ENCODE measurements around the gene LBHD2.
"Not testable (repeated sequence)": the region's sequence is repeated elsewhere in the genome, so short reads cannot be mapped to it uniquely, and the experiment has no call there.

Gene LBHD2

GRCh38 chr14:103110681-103111231 is 26.7 kb downstream of the LBHD2 start:
- ChIA-PET CTCF (interaction anchor here (0.8 to 1.9 kb wide), 2 partner anchors 13 to 30 kb away, joined by 3 to 8 read pairs; partner anchors contain the start of gene TNFAIP2), POLR2A (interaction anchor here (0.6 kb wide), 1 partner anchor 234 kb away, joined by 3 read pairs; no protein-coding TSS in a partner anchor)
- DNase-seq (ENCODE audit: extremely low spot score), result no peak
- TF ChIP-seq CTCF (IDR thresholded peaks at IDR 0.05; ENCODE audit: control extremely low read depth, extremely low read depth, low read depth, missing control alignments), result no peak

GRCh38 chr14:103111232-103111868 is 27.3 kb downstream of the LBHD2 start:
- CTCF ChIA-PET, result interaction anchor here (0.8 to 1.9 kb wide), 2 partner anchors 13 to 29 kb away, joined by 3 to 8 read pairs; partner anchors contain the start of gene TNFAIP2
- TF ChIP-seq CTCF (IDR thresholded peaks at IDR 0.05; ENCODE audit: control extremely low read depth, extremely low read depth, low read depth, missing control alignments), result no peak
- DNase-seq (ENCODE audit: extremely low spot score), result no peak
- POLR2A ChIA-PET, result interaction anchor here (0.6 kb wide), 1 partner anchor 234 kb away, joined by 3 read pairs; no protein-coding TSS in a partner anchor

GRCh38 chr14:103112400-103113243 is 28.6 kb downstream of the LBHD2 start:
- POLR2A ChIA-PET, result no interaction called here

DNA sequence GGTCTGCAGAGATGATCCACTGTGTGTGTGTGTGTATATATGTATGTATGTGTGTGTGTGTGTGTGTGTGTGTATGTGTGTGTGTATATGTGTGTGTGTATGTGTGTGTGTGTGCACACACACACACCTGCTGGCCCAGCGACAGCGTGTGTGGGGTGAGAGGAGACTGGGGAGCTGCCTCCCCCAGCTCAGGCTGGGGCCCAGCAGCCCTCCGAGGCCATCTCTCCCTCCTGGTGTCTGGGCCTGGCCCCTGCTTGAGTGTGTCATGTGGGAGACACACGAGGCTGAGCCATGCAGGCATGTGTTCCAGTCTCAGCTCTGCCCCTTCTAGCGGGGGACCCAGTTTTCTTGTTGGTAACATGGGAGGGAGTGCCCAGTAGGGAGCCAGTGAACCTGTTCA is 29.3 kb downstream of the LBHD2 start:
- POLR2A ChIA-PET, result no interaction called here
- CTCF ChIA-PET, result interaction anchor here (1.5 kb wide), 1 partner anchor 9 kb away, joined by 23 read pairs; no protein-coding TSS in a partner anchor
- no peak for DNase-seq (ENCODE audit: extremely low spot score)
- TF ChIP-seq CTCF (IDR thresholded peaks at IDR 0.05; ENCODE audit: control extremely low read depth, extremely low read depth, low read depth, missing control alignments), result no peak

More at GRCh38 chr14:103112400-103113243, 28.6 kb downstream of the LBHD2 start:
- TF ChIP-seq CTCF (IDR thresholded peaks at IDR 0.05; ENCODE audit: control extremely low read depth, extremely low read depth, low read depth, missing control alignments), result no peak
- CTCF ChIA-PET, result interaction anchor here (1.5 kb wide), 1 partner anchor 8 kb away, joined by 23 read pairs; no protein-coding TSS in a partner anchor
- no peak for DNase-seq (ENCODE audit: extremely low spot score)

GRCh38 chr14:103113774-103114173 is 29.8 kb downstream of the LBHD2 start:
- TF ChIP-seq CTCF (IDR thresholded peaks at IDR 0.05; ENCODE audit: control extremely low read depth, extremely low read depth, low read depth, missing control alignments), result no peak
- ChIA-PET POLR2A (no interaction called here), CTCF (interaction anchor here (1.5 kb wide), 1 partner anchor 9 kb away, joined by 23 read pairs; no protein-coding TSS in a partner anchor)
- no peak for DNase-seq (ENCODE audit: extremely low spot score)

DNA sequence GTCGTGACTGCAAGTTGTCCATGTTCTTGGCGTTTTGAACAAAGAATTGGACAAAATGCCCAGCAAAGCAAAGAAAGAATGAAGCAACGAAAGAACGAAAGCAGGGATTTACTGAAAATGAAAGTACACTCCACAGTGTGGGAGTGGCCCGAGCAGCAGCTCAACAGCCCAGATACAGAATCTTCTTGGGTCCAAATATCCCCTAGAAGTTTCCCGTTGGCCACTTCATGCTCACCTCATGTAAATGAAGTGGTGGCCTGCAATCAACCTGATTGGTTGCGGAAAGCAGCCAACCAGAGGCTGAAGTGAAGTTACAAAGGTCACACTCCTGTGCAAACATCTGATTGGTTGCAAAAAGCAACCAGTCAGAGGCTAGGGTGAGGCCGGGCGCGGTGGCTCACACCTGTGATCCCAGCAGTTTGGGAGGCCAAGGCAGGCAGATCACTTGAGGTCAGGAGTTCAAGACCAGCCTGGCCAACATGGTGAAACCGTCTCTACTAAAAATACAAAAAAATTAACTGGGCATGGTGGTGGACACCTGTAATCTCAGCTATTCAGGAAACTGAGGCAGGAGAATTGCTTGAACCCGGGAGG is 31.2 kb downstream of the LBHD2 start:
- CTCF ChIA-PET, result interaction anchor here (1.0 to 6.7 kb wide), 3 partner anchors 10 to 22 kb away, joined by 3 to 73 read pairs (median 4); no protein-coding TSS in a partner anchor
- POLR2A ChIA-PET; DNase-seq (ENCODE audit: extremely low spot score): not testable (repeated sequence)

Data from GM10248 (cell line).